ENCODE results near the gene KRTAP4-9.
"Not testable (repeated sequence)": the region's sequence is repeated elsewhere in the genome, so short reads cannot be mapped to it uniquely, and the experiment has no call there.

KRTAP4-9 gene

GRCh38 chr17:41105347-41105746, at the start of gene KRTAP4-9:
KRTAP4-9 (plus strand) TSS chr17:41105389; CDS start chr17:41105389, 0 bp downstream.
- DNase-seq (ENCODE audit: low read depth in 2 of 2): not testable (repeated sequence)

GRCh38 chr17:41057547-41057946, 47.6 kb upstream of the KRTAP4-9 start:
- DNase-seq (ENCODE audit: low read depth in 2 of 2): no peak

GRCh38 chr17:41058741-41059140, 46.4 kb upstream of the KRTAP4-9 start:
- no peak for DNase-seq (ENCODE audit: low read depth in 2 of 2)

- not testable (repeated sequence) for DNase-seq (ENCODE audit: low read depth in 2 of 2)
These were observed 45.7 kb upstream of the KRTAP4-9 start for GRCh38 chr17:41059276-41060051.

GRCh38 chr17:41060052-41060604, 45.1 kb upstream of the KRTAP4-9 start, which contains the start of gene KRTAP2-3:
KRTAP2-3 (minus strand) TSS chr17:41060114; CDS start chr17:41060050, 64 bp downstream.
- no peak for DNase-seq (ENCODE audit: low read depth in 2 of 2)

- no peak for DNase-seq (ENCODE audit: low read depth in 2 of 2)
These were observed 43.2 kb upstream of the KRTAP4-9 start for GRCh38 chr17:41061964-41062363.

GRCh38 chr17:41063449-41063848, 41.7 kb upstream of the KRTAP4-9 start:
- no peak for DNase-seq (ENCODE audit: low read depth in 2 of 2)

GRCh38 chr17:41064301-41064700, 40.9 kb upstream of the KRTAP4-9 start:
- DNase-seq (ENCODE audit: low read depth in 2 of 2): no peak

- DNase-seq (ENCODE audit: low read depth in 2 of 2): not testable (repeated sequence)
These were observed 40.0 kb upstream of the KRTAP4-9 start for GRCh38 chr17:41065016-41065689.

GRCh38 chr17:41065829-41066624, 39.2 kb upstream of the KRTAP4-9 start, which contains the start of gene KRTAP2-4:
KRTAP2-4 (minus strand) TSS chr17:41065879; CDS start chr17:41065845, 34 bp downstream.
- no peak for DNase-seq (ENCODE audit: low read depth in 2 of 2)

GRCh38 chr17:41067281-41067680, 37.9 kb upstream of the KRTAP4-9 start:
- no peak for DNase-seq (ENCODE audit: low read depth in 2 of 2)

GRCh38 chr17:41069031-41069430, 36.2 kb upstream of the KRTAP4-9 start:
- DNase-seq (ENCODE audit: low read depth in 2 of 2): no peak

- DNase-seq (ENCODE audit: low read depth in 2 of 2): no peak
These were observed 33.4 kb upstream of the KRTAP4-9 start for GRCh38 chr17:41071606-41072360.

GRCh38 chr17:41073676-41074075, 31.5 kb upstream of the KRTAP4-9 start:
- DNase-seq (ENCODE audit: low read depth in 2 of 2): no peak

GRCh38 chr17:41076788-41077187, 28.4 kb upstream of the KRTAP4-9 start:
- DNase-seq (ENCODE audit: low read depth in 2 of 2): no peak

GRCh38 chr17:41082626-41083025, 22.6 kb upstream of the KRTAP4-9 start:
- DNase-seq (ENCODE audit: low read depth in 2 of 2): no peak

GRCh38 chr17:41083427-41083826, 21.8 kb upstream of the KRTAP4-9 start:
- not testable (repeated sequence) for DNase-seq (ENCODE audit: low read depth in 2 of 2)

- not testable (repeated sequence) for DNase-seq (ENCODE audit: low read depth in 2 of 2)
These were observed 20.9 kb upstream of the KRTAP4-9 start, which contains the start of gene KRTAP4-7 for GRCh38 chr17:41084100-41084856. KRTAP4-7 (plus strand) TSS chr17:41084150; CDS start chr17:41084207, 57 bp downstream.

- DNase-seq (ENCODE audit: low read depth in 2 of 2): not testable (repeated sequence)
These were observed 16.3 kb upstream of the KRTAP4-9 start for GRCh38 chr17:41088760-41089352.

- no peak for DNase-seq (ENCODE audit: low read depth in 2 of 2)
These were observed 9.1 kb upstream of the KRTAP4-9 start for GRCh38 chr17:41096055-41096454.
